Colonic mucosa (tissue), 4 donors: ENCODE results near the gene PTPN5. TPM values are rescaled to one million over a fixed set of nuclear protein-coding genes. Genes with fewer than 3 reads are reported as not detected.

ENCODE experiments used
- DNase-seq: peaks from one replicate; pipeline ENCODE4 v3.0.0-alpha.2; 2020
- H3K27ac ChIP-seq: fragments of 200-600 bp; one replicate; pipeline ENCODE4 v1.8.0; 2021
- H3K27me3 ChIP-seq: fragments of 200-600 bp; one replicate; pipeline ENCODE4 v1.8.0; 2021
- H3K36me3 ChIP-seq: fragments of 200-600 bp; one replicate; pipeline ENCODE4 v1.8.0; 2021
- H3K4me1 ChIP-seq: fragments of 200-600 bp; one replicate; pipeline ENCODE4 v1.8.0; 2021; ENCODE audit warnings: mild to moderate bottlenecking
- H3K4me3 ChIP-seq: fragments of 200-600 bp; one replicate; pipeline ENCODE4 v1.8.0; 2021
- H3K9ac ChIP-seq, 2 donors: one replicate each; pipeline ENCODE4 v1.7.0; 2013; ENCODE audit warnings: control low read depth in 2 of 2, low read depth in 2 of 2, low read length in 2 of 2
- H3K9me3 ChIP-seq: fragments of 200-600 bp; one replicate; pipeline ENCODE4 v1.8.0; 2021
- CTCF ChIP-seq: fragments of 200-600 bp; IDR thresholded peaks from one replicate; pipeline ENCODE4 v1.8.0; 2022; ENCODE audit warnings: antibody characterized with exemption, mild to moderate bottlenecking
- intact Hi-C: fragments of 100-400 bp; cut with DNase I; formaldehyde crosslinking; loops from one replicate; pipeline ENCODE4 v1.14.1; 2022
- total RNA-seq, 2 donors: library from RNA; stranded (reverse); fragmentation: NEBNext Ultra II Directional in 1 of 2; extraction: Animal tissue kit (Norgen Biotek cat#: 25700) in 1 of 2; gene quantifications; one replicate each; pipeline ENCODE4 v1.2.1, GENCODE V29; 2021
- donor health status: healthy.
- donor health status: DM: no; HTN: no; CAD: no.
- donor health status: DM: no; HTN: no; CAD: no.

PTPN5 gene
- total RNA-seq, 2 donors from 2014 or later = 0.19 TPM; not detected in 1

DNA sequence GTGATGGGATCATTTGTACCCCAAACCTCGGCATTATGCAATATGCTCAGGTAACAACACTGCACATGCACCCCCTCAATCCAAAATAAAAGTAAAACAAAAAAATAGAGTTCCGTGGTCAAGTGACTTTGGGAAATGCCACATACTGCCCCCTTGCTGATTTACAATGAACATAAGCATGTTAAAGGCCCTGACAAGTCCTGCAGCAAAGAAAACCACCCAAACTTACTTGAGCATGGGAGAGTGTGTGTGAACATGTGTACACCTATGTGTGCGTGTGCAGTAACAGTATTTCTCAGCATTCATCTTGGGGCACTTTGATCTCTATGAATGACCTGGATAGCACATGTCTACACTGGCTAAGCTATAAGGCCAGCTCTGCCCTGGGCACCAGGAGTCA is 49.8 kb downstream of the PTPN5 start:
- intact Hi-C loops = no loop called here
- no peak overlapping the region for H3K4me3 ChIP-seq
- no peak for DNase-seq
- no peaks in the 10 kb centered on the region for H3K27me3 ChIP-seq
- no peak overlapping the region for H3K9ac ChIP-seq
- no peaks in the 10 kb centered on the region for H3K36me3 ChIP-seq
- H3K4me1 ChIP-seq = no peaks in the 10 kb centered on the region
- TF ChIP-seq CTCF = no peak
- no peak overlapping the region for H3K27ac ChIP-seq
- no peaks in the 10 kb centered on the region for H3K9me3 ChIP-seq

DNA sequence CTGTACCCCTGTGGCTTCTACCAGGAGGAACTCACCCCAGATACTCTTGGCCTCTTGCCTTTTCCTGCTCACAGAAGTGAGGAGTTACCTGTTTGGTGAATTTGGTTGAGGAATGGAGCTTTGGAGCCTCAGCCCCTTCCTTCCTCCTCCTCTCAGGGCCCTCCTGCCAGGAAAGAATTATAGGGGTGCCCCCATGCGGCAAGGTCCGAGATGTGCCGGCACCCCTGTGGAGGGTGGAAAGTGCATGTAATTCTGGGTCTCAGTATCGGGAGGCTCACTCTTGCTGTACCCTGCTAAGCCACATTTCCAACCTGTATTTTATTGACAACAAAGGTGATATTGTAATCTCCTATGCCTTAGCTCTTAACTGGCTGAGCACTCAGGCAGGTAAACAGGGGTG is 51.9 kb downstream of the PTPN5 start:
- no peak overlapping the region for H3K27ac ChIP-seq
- intact Hi-C loops = loop anchor here (10.0 kb wide), 2 partner anchors 195 to 625 kb away; no protein-coding TSS in a partner anchor
- H3K9ac ChIP-seq = no peak overlapping the region
- no peaks in the 10 kb centered on the region for H3K9me3 ChIP-seq
- no peaks in the 10 kb centered on the region for H3K27me3 ChIP-seq
- no peaks in the 10 kb centered on the region for H3K4me1 ChIP-seq
- no peak for TF ChIP-seq CTCF
- H3K4me3 ChIP-seq = no peak overlapping the region
- no peak for DNase-seq
- H3K36me3 ChIP-seq = no peaks in the 10 kb centered on the region

DNA sequence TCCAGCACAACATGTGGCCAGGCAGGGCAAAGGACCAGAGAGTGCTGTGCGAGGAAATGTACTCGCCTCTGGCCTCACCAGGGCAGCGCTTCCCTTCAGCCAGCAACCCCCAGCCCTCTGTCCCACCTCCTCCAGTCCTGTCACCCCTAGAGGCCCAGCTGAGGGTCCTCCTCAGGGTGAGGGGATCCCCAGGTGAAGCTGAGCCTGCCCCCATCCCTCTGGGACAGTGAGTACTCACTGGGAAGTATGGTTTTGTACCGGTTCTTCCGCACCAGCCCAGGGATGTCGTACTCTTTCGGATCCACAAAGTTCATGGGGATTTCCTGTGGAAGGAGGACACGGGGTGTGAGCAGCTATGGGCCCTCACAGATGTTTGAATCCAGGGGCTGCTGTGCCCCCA is 54.0 kb downstream of the PTPN5 start:
- intact Hi-C loops = loop anchor here (10.0 kb wide), 2 partner anchors 193 to 623 kb away; no protein-coding TSS in a partner anchor

GRCh38 chr11:18736590-18737148 is 54.9 kb downstream of the PTPN5 start:
- Histone ChIP-seq H3K4me3 (no peak overlapping the region), H3K27me3 (no peaks in the 10 kb centered on the region), H3K36me3 (no peaks in the 10 kb centered on the region), H3K9me3 (no peaks in the 10 kb centered on the region), H3K4me1 (no peaks in the 10 kb centered on the region), H3K9ac (no peak overlapping the region), H3K27ac (no peak overlapping the region)
- TF ChIP-seq CTCF = no peak
- intact Hi-C loops = loop anchor here (10.0 kb wide), 2 partner anchors 192 to 622 kb away; no protein-coding TSS in a partner anchor
- no peak for DNase-seq

More for the DNA sequence above, 54.0 kb downstream of the PTPN5 start:
- Histone ChIP-seq H3K27ac (no peak overlapping the region), H3K27me3 (no peaks in the 10 kb centered on the region), H3K4me1 (no peaks in the 10 kb centered on the region), H3K4me3 (no peak overlapping the region), H3K9me3 (no peaks in the 10 kb centered on the region), H3K36me3 (no peaks in the 10 kb centered on the region), H3K9ac (no peak overlapping the region)
- DNase-seq = no peak
- no peak for TF ChIP-seq CTCF

DNA sequence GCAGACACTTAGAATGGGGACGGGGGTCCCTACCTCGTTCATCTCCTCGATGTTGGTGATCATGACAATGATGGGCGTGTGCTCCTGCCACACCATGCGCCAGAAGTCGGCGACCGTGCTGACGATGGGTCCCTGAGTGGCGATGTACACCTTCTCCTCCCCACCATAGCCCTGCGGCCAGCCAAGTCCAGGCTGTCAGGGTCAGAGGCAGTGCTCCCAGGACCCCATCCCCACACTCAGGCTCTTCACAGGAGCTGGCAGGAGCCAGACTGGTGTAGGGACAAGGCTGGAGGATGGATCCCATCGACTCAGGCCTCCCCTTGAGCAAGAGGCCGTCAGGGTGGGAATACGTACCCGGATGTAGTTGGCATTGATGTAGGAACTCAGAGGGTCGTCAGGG is 58.4 kb downstream of the PTPN5 start:
- Histone ChIP-seq H3K9me3 (no peaks in the 10 kb centered on the region), H3K36me3 (no peaks in the 10 kb centered on the region), H3K4me3 (no peak overlapping the region), H3K27ac (no peak overlapping the region), H3K4me1 (no peaks in the 10 kb centered on the region), H3K27me3 (no peaks in the 10 kb centered on the region), H3K9ac (no peak overlapping the region)
- no peak for DNase-seq
- TF ChIP-seq CTCF = no peak
- intact Hi-C loops = loop anchor here (10.0 kb wide), 2 partner anchors 188 to 618 kb away; no protein-coding TSS in a partner anchor
